ENCODE measurements around the gene ATP6AP1. TPM values are rescaled to one million over a fixed set of nuclear protein-coding genes. Genes with fewer than 3 reads are reported as not detected.

ATP6AP1 gene
- total RNA-seq, 2 donors from 2014 or later = 40.8 to 75.7 TPM

DNA sequence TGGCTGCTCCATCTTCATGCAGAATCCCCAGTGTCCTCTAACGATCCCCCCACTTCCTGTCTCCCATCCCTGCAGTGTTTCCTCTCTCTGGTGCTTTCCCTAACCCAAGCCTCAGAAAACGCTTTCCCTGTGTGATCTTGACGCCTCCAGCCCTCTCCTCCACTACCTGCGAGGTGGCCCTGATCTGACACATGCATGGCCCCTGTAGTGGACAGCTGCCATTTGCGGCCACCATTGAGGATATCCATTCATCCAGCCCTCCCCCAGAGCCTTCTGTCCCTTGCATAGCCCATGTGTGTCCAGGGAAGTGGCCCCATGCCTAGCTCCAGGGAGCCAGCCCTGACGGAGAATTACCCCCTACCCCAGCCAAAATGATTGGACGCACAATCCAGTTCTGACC, 54.8 kb downstream of the ATP6AP1 start:
- no peak for DNase-seq (ENCODE audit: low spot score)
- no peak for ATAC-seq (ENCODE audit: insufficient number of reproducible peaks, low FRiP score, low read depth)

DNA sequence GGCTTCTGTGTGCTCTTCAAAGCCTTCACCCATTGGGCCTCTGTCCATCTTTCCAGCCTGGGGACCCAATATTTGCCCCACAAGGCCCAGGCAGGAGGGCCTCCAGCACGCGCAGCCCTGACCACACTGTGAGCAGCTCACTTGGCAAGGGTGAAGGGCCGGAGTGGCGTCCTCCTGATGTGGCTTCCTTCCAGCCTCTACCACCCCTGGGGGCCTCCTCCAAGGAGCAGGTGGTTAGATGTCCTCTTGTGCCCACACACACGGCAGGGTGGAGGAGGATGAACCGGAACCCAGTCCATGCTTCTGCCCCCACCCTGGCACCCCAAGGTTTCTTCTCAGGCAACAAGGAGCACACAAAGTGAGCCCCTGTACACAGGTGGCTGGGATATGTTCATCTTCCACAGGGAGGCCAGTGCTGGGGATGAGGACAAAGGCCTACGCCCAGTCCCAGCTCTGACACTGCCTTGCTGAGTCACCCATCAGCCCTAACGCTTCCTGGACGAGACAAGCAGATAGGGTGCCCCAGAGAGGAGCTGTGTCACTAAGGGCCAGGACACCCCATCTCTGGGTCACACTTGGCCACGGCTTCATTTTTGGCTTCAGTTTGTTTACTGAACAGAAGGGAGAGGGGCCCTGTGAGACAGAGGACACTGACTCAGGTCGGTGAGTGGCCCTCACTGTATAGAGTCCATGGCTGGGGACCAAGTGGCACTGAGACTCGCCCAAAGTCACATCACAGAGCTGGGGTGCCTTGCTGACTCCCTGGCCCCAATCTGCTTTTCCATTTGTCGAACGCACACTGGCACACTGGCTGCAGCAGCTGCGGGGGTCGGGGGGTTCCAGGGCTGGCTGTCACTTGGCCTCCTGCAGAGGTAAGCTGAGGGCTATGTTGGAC, 56.0 kb downstream of the ATP6AP1 start:
- Histone ChIP-seq H3K36me3 (peaks cover 5% of the 10 kb centered on the region), H3K27ac (no peak overlapping the region)
- ATAC-seq (ENCODE audit: insufficient number of reproducible peaks, low FRiP score, low read depth) = no peak

More for the DNA sequence above, 54.8 kb downstream of the ATP6AP1 start:
- H3K27me3 ChIP-seq (replicated peaks; ENCODE audit: insufficient read depth) = no peaks in the 10 kb centered on the region
- H3K27ac ChIP-seq = no peak overlapping the region
- no peak overlapping the region for H3K4me3 ChIP-seq
- H3K36me3 ChIP-seq = peaks cover 5% of the 10 kb centered on the region
- H3K9me3 ChIP-seq = no peaks in the 10 kb centered on the region
- peaks cover 3 to 27% of the 10 kb centered on the region in 2 donors for H3K4me1 ChIP-seq (ENCODE audit: control insufficient read depth in 1 of 2, low read depth in 2 of 2)
- TF ChIP-seq, protein P1, sequence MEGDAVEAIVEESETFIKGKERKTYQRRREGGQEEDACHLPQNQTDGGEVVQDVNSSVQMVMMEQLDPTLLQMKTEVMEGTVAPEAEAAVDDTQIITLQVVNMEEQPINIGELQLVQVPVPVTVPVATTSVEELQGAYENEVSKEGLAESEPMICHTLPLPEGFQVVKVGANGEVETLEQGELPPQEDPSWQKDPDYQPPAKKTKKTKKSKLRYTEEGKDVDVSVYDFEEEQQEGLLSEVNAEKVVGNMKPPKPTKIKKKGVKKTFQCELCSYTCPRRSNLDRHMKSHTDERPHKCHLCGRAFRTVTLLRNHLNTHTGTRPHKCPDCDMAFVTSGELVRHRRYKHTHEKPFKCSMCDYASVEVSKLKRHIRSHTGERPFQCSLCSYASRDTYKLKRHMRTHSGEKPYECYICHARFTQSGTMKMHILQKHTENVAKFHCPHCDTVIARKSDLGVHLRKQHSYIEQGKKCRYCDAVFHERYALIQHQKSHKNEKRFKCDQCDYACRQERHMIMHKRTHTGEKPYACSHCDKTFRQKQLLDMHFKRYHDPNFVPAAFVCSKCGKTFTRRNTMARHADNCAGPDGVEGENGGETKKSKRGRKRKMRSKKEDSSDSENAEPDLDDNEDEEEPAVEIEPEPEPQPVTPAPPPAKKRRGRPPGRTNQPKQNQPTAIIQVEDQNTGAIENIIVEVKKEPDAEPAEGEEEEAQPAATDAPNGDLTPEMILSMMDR (IDR thresholded peaks at IDR 0.05) = no peak

DNA sequence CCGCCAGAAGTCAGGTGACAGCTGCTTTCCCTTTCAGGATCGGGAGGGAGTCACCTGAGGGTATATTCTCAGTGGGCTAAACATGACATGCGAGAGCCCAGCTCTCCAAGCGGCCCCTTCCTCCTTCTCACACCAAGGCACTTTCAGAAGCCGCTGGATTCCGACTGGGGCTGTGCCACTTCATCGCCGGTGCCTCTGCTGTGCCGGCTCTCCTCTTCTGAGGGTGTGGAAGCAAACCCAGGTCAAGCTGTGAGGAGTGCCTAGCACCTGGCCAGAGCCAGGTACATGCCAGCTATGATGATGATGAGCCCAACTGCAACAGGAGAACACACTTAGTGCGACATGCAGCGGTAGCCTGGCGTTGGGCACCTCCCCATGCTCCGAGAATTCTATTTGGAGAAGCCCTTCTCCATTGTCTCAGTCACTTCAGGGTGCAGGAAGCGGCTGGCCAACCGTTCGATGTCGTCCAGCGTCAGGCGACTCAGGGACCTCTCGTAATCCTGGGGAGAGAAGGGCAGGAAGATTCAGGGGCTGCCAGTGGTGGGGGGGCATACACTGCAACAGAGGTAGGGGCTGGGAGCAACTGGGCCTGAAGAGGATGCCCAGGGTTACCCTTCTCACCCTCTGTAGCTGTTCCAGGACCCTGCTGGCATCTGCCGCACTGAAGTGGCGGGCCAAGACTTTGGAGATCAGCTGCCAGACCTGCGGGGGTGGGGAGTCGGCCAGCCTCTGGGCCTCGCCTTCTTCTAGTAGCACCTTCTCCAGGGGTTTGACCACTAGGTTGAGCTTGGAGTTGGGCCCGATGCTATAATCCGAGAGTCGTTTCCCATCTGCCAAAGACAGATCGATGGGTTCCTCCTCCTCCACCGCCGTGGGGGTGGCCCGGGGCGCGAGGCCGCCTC, 56.9 kb downstream of the ATP6AP1 start:
- TF ChIP-seq, protein P1 (IDR thresholded peaks at IDR 0.05) = no peak
- Histone ChIP-seq H3K9me3 (no peaks in the 10 kb centered on the region), H3K4me3 (peak overlapping the region; percentile 78), H3K27me3 (replicated peaks; ENCODE audit: insufficient read depth) (no peaks in the 10 kb centered on the region), H3K36me3 (peaks cover 5% of the 10 kb centered on the region), H3K27ac (peak overlapping the region; percentile 38 to 77), H3K4me1 (ENCODE audit: control insufficient read depth in 1 of 2, low read depth in 2 of 2) (peaks cover 3 to 41% of the 10 kb centered on the region in 2 donors)
- no peak for DNase-seq (ENCODE audit: low spot score)
- ATAC-seq (ENCODE audit: insufficient number of reproducible peaks, low FRiP score, low read depth) = no peak

More for the DNA sequence above, 56.0 kb downstream of the ATP6AP1 start:
- no peak overlapping the region for H3K4me3 ChIP-seq
- DNase-seq (ENCODE audit: low spot score) = no peak
- no peaks in the 10 kb centered on the region for H3K9me3 ChIP-seq
- peaks cover 3 to 39% of the 10 kb centered on the region in 2 donors for H3K4me1 ChIP-seq (ENCODE audit: control insufficient read depth in 1 of 2, low read depth in 2 of 2)
- TF ChIP-seq, protein P1 (IDR thresholded peaks at IDR 0.05) = no peak
- no peaks in the 10 kb centered on the region for H3K27me3 ChIP-seq (replicated peaks; ENCODE audit: insufficient read depth)

DNA sequence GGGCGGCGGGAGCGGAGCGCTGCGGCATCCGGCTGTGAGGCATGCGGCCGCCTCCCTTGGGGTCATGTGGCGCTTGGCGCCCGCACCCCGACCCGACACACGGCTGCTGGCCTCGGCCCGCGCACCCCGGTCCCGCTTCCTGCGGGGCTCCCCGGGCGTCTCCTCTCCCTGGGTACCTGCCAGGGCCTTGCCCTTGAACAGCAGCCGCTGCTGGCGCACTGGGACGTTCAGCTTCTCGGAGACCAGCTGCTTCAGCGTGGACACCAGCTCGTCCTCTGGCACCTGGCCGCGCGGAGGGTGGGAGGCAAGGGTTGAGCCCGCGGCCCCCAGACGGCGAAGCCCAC, 57.5 kb downstream of the ATP6AP1 start:
- DNase-seq (ENCODE audit: low spot score) = no peak
- no peak for ATAC-seq (ENCODE audit: insufficient number of reproducible peaks, low FRiP score, low read depth)
- peaks cover 5% of the 10 kb centered on the region for H3K36me3 ChIP-seq
- no peaks in the 10 kb centered on the region for H3K27me3 ChIP-seq (replicated peaks; ENCODE audit: insufficient read depth)
- no peaks in the 10 kb centered on the region for H3K9me3 ChIP-seq
- H3K4me3 ChIP-seq = peak overlapping the region; percentile 78
- peaks cover 3 to 41% of the 10 kb centered on the region in 2 donors for H3K4me1 ChIP-seq (ENCODE audit: control insufficient read depth in 1 of 2, low read depth in 2 of 2)
- TF ChIP-seq, protein P1 (IDR thresholded peaks at IDR 0.05) = no peak
- H3K27ac ChIP-seq = peak overlapping the region; percentile 38 to 77

Other genes starting within 250 kb of the ATP6AP1 start
- not detected for gene OPN1MW, start 246.1 kb upstream of the ATP6AP1 start, total RNA-seq
- gene OPN1MW2, start 208.9 kb upstream of the ATP6AP1 start, total RNA-seq = not detected
- gene OPN1MW3, start 171.1 kb upstream of the ATP6AP1 start, total RNA-seq = not detected
- not detected for gene TEX28, start 133.6 kb upstream of the ATP6AP1 start, total RNA-seq
- gene TKTL1, start 132.9 kb upstream of the ATP6AP1 start, total RNA-seq = under 1 TPM in 1 of 2 donors, not detected in 1; 0.42 TPM
- gene FLNA, start 54.0 kb upstream of the ATP6AP1 start, total RNA-seq = over 10,000 TPM in 1 of 2 donors, 1,000 to 10,000 TPM in 1; 5,928 to 11,236 TPM
- gene EMD, start 49.4 kb upstream of the ATP6AP1 start, total RNA-seq = 10 to 100 TPM; 43.8 to 74.2 TPM
- 1,000 to 10,000 TPM; 2,221 to 4,479 TPM for gene RPL10, start 30.3 kb upstream of the ATP6AP1 start, total RNA-seq
- gene DNASE1L1, start 19.4 kb upstream of the ATP6AP1 start, total RNA-seq = 10 to 100 TPM; 39.9 to 41.8 TPM
- gene TAFAZZIN, start 17.1 kb upstream of the ATP6AP1 start, total RNA-seq = 10 to 100 TPM; 54.3 to 71.1 TPM
- 100 to 1,000 TPM in 1 of 2 donors, 10 to 100 TPM in 1; 99.4 to 151 TPM for gene GDI1, start 8.5 kb downstream of the ATP6AP1 start, total RNA-seq
- gene FAM50A, start 15.5 kb downstream of the ATP6AP1 start, total RNA-seq = 10 to 100 TPM; 52.8 to 63.4 TPM
- 10 to 100 TPM; 39.3 to 40.9 TPM for gene PLXNA3, start 29.6 kb downstream of the ATP6AP1 start, total RNA-seq
- gene LAGE3, start 50.6 kb downstream of the ATP6AP1 start, total RNA-seq = 1 to 10 TPM; 2.1 to 8.9 TPM
- 10 to 100 TPM; 28.1 to 67.1 TPM for gene UBL4A, start 57.9 kb downstream of the ATP6AP1 start, total RNA-seq
- gene SLC10A3, start 62.0 kb downstream of the ATP6AP1 start, total RNA-seq = 10 to 100 TPM; 26.7 to 55.5 TPM
- gene FAM3A, start 87.6 kb downstream of the ATP6AP1 start, total RNA-seq = 10 to 100 TPM; 31.0 to 52.3 TPM
- 10 to 100 TPM; 67.3 to 70.1 TPM for gene G6PD, start 118.2 kb downstream of the ATP6AP1 start, total RNA-seq
- 10 to 100 TPM; 25.7 to 52.8 TPM for gene IKBKG, start 118.9 kb downstream of the ATP6AP1 start, total RNA-seq
- gene CTAG1A, start 156.5 kb downstream of the ATP6AP1 start, total RNA-seq = not detected
- gene CTAG1B, start 190.6 kb downstream of the ATP6AP1 start, total RNA-seq = not detected
- not detected for gene CTAG2, start 224.9 kb downstream of the ATP6AP1 start, total RNA-seq

Measured in thoracic aorta (tissue), 2 donors.